Activated CD8-positive, alpha-beta memory T cell treated with anti-CD3 and anti-CD28 coated beads for 48 hours (primary cell): Measurements from ENCODE around the gene ADAM12.
"Not testable (repeated sequence)": the region's sequence is repeated elsewhere in the genome, so short reads cannot be mapped to it uniquely, and the experiment has no call there.

Experiments
- DNase-seq, 3 experiments: peaks; one replicate each; pipeline ENCODE4 v3.0.0-alpha.2; 2020; ENCODE audit warnings: low read depth in 2 of 3, low spot score in 2 of 3

ADAM12 gene

DNA sequence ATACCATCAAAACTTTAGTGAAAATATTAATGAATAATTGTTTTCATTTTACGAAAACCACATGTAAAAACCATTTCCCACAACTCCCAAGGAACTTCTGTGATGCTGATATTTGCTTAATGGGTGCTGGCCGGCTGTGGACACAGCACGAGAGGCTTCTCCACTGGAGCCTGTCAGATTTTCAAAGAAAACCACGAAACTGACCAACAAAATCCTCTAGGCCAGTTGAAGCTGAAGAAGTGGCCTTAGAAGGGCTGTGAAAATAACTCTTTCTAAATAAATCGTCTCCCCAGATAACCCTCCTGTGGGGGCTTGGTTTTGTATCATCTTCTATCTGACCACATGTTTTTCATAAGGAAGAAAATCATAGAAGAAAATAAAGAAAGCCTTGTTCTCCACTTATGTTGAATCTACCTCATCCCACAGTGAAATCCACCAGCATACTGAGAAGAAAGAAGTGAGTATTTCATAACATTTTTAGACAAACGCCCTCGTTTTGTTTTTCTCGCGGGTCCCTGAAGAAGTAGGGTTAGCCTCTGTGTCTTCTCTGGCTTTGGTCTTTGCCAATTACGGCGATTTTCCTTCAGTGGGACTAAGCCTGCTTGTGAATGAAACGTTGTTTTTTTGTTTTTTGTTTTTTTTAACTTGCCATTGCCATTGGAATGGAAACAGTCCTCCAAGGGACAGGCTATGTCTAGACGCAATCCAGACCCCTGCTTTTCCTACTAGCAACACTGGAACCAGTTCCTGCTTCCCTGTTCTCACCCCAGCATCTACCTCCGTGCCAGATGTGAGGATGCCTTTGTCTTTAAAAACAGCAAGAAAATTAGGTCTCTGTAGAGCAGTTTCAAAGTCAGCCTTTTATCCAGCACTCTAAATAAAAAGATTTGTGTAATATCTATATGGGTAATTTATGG, 123.9 kb downstream of the ADAM12 start:
- DNase-seq = no peak

DNA sequence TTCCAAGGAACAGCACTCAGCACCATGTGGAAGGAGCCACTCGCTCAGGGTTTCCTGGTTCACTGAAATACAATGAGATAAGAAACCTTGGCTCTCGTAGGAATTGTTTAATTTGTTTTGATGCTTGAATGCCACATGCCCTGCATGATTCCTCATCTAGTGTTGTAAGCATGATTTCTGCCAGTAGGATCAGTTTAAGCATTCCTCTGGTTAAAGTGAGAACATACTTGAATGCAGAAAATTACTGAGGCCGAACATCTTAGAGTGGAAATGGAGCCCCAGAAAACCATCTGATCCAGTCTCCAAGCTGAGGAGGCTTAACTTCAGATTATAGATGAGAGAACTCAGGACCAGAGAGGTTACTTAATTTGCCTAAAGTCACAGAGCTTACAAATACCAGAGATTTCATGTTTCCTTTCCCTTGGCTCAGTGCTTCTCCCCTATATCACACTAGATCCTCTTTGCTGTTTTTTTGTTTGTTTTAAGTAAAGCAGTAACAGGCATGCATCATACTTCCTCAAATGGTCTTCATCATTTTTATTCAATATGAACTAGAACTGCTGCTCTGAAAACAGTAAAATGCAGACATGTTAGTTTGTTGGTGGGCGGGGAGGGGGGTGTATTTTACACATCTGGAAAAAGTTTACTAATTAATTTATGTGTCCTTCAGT, 125.1 kb downstream of the ADAM12 start:
- no peak for DNase-seq

DNA sequence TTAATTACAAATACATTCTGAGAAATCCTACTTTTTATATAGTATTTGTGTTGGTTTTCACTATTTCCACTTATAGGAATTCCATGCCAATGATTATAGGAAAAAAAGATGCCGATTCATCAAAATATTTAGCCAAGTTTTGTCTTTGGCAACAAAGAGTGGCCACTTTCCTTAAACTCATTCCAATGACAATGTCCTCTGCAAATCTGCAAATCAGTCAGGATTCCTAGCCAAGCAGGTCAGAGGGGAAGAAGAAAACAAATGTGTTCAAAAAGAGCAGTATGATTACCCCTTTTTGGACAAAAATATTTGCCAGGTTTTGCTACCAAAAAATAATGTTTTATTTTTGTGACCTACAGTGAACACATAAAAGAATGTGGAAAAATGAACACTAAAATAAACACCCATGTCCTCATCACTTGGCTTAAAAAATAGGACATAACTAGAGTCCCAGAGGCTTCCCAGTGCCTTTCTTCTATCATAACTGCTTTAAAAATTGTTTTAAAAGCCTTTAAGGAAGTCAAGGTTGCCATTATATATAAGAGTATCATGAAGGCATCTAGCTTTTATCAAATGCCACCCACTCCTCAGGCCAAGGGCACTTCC, 125.9 kb downstream of the ADAM12 start:
- no peak for DNase-seq

DNA sequence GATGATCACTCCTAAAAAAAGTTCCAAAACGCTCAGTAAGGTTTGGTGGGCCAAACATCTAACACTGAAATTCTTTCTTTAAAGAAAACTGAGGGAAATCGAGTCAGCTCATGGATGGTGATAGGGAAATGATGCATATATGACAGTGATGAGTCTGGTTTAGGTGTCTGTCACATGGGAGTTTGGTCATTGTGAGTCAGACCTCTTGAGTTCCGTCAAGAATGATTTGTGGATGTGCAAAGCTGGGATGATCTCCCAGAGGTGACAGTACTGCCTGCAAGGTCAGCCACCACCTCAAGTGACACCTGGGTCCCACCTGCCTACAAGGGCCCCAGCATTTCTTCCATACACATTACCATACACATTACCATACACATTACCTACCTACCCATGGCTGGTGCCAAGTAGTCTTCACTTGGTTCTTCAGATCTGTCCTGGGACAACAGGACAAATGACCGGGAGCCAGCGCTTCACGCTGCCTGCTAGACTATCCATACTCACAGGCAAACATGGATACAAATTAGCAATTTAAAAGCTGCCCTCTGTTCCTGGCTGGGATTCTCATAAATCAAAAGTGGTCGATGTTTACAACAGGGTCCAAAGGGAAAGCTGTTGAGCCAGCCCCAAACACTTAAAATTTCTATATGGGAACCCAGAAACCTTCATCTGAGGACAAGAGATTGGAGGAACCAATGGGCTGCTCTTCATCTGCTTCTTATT, 128.4 kb downstream of the ADAM12 start:
- DNase-seq = no peak

DNA sequence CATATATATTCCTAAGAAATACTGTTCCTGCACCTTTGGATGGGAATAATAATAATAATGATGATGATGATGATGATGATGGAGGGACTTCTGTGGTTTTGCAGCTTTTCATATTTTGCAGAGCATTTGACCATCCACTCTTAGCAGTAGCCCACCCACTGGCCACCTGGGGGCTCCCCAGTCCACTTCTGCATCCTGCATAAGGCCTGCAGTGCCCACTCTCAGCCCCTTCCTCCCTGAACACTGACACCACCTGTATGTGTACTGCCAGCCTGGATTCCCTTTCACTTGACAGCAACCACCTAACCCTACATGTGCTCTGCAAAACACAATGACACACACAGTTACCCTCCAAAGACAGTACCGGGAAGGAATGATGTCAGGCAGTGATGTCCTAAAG, 131.4 kb downstream of the ADAM12 start:
- no peak for DNase-seq

DNA sequence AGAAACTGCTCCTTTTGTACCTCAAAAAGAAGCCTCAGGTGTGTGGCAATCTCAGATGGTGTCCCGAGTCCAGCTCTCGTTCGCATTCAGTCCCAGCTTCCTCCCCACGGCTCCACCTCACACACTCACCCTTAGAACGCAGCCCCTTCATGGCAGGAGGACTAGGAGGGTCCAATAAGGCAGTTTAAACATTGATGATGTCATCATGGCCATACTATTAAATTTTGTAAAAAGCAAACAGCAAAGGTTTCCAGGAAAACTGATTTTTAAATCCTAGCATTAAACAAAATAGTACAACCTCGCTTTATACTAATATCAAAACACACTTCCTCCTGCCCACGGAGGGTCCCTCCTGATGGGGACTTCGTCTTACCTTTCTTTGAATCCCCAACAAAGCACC, 133.0 kb downstream of the ADAM12 start:
- DNase-seq = no peak

DNA sequence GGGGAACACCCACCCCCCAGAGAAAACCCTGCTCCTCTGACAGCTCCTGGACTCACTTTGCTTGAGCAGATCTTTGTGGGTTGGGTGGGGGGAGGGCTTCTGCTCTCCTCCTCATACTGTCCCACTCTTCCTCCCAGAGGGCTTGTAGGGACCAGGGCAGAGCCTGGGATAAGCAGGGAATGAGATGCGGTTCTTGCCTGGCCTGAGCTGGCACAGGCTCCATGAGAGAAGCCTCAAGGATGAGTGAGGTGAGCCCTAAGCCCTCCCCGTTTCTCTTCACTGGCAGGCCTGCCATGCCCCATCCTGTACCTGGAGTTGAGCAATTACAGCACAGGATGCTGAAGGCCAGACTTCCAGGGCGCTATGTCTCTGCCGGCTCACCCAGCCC, 134.7 kb downstream of the ADAM12 start:
- no peak for DNase-seq

DNA sequence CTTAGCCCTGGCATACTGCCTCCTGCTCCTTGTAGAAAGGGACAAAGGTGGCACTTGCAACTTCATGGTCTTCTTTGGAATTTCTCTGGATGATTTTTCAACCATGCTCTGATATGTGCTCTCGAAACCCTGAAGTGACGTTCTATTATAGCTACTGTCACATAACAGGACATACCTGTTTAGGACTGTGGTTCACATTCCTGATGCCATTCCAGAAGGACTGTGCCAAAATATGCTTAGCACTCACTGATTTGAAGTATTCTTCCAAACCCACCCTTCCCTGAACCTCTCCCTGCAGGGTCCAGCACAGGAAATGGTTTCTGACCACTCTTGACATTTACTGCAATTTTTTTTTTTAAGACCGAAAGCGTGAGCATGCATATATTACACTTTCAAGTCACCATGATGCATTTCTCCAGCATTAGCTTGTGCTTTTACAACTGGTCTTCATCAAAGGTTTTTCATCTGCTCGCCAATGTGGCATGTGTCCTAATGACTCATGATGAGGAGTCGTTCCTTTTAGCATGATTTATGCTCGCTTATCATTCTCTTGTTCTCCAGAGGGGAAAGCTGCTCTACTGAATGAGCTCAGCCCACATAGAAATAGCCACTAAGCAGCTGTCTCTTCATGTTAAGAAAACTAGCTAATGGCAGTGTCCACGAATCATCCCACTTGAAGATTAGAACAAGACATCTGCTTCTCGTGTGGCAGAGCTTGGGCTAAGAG, 135.2 kb downstream of the ADAM12 start:
- DNase-seq = no peak

DNA sequence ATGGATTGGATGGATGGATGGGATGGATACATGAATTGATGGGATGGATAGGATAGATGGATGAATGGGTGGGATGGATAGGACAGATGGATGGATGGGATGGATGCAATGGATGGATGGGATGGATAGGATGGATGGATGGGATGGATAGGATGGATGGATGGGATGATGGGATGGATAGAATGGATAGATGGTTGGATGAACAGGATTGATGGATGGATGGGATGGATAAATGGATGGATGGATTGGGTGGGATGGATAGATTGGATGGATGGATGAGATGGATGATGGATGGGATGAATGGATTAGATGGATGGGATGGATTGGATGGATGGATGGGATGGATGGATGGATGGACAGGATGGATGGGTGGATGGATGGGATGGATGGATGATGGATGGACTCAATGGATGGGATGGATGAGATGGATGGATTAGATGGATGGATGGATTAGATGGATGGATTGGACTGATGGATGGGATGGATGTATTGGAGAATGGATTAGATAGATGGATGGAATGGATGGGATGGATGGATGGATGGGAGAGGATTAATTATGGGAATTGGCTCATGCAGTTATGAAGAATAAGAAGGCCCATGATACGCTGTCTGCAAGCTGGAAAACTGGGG, 136.4 kb downstream of the ADAM12 start:
- no peak for DNase-seq

DNA sequence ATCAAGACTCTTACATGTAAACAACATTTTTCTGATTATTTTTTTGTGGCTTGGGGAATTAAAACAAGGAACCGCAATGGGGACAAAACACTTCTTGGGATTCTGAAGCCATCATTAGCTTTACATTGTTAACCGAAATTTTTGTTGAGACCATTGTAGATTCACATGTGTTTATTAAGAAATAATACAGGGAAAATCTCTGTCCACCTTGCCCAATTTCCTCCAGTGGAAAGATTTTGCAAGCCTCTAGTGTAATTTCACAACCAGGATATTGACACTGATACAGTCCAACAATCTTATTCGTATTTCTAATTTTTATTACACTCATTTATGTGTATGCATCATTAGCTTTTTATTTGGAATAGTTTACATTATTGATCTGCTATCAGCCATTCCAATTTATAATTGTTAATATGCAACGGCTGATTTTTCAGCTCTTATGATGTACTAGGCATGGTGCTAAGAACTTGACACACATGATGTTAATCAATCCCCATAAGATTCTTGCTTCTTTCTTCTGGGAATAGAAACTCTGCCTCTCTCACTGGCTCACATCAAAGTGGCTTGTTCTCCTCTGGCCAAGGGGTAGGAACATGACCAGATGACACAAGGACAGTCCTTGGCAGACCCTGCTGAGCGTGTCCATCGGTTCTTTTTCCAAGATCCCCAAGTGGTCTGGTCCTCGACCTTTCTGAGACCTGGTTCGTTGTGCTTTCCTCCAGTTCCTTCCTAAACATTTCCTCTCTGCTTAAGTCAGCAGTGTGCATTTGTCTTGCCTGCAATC, 137.6 kb downstream of the ADAM12 start:
- DNase-seq = no peak

DNA sequence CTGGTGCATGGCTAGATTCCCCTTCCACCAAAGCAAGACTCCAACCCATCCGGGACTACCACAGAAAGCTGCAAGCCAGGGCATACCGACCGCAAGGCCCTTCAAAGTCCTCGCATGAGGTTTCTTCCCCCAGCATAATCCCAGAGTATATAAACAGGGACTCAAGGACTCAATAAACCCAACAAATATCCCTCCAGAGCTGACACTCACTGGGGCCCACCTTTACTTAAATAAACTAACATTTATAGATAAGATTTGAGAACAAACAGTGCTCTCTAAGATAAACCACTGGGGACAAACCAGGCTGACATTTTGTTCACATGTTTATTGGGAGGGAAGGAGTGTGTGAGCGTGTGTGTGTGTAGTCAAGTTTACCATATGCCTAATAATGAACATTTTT, 138.2 kb downstream of the ADAM12 start:
- DNase-seq = no peak

DNA sequence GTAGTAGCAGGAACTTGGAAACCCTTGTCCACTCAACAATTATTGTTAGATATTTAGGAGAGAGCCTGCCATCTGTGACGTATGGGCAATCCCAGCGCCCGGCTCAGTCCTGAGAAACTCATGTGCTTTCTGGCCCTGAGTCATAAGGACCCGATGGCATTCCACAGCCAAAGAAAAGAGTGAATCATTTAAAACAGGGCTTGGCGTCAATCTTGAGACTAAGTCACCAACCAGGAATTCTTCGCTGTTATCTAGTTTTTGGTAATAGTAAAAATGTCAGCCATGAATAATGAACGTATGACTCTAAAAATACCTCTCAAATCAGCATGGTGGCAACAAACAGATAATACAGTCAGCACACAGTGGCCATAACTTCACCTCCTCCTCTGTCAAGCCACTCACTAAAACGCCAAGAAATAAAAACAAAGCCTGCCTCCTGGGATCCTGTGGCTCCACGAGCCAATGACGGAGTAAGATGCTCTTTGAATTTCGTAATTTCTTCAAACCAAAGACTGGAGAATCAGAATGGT, 140.8 kb downstream of the ADAM12 start:
- no peak for DNase-seq

DNA sequence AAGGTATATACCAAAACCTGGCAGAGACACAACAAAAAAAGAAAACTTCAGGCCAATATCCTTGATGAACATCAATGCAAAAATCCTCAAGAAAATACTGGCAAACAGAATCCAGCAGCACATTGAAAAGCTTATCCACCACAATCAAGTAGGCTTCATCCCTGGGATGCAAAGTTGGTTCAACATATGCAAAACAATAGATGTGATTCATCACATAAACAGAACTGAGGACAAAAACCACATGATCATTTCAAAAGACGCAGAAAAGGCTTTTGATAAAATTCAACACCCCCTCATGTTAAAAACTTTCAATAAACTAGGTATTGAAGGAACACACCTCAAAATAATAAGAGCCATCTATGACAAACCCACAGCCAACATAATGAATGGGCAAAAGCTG, 141.9 kb downstream of the ADAM12 start:
- DNase-seq = not testable (repeated sequence)

DNA sequence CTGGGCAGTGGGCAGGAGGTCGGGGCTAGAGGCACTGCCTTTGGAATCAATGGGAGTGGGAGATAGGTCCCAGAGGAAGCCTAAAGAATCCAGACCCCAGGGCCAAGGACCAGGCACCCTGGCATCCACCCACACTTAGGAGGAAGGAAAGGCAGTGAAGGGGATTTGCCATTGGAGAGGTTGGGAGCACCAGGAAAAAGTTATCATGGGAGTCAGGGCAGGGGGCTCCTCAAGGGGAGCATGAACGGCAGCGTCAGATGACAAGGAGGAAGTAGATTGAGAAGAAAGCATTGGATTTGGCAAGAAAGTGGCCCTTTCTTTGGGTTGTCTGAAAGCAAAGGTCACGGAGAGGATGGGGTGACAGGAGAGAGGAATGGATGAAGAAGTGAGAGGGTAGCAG, 142.8 kb downstream of the ADAM12 start:
- no peak for DNase-seq

DNA sequence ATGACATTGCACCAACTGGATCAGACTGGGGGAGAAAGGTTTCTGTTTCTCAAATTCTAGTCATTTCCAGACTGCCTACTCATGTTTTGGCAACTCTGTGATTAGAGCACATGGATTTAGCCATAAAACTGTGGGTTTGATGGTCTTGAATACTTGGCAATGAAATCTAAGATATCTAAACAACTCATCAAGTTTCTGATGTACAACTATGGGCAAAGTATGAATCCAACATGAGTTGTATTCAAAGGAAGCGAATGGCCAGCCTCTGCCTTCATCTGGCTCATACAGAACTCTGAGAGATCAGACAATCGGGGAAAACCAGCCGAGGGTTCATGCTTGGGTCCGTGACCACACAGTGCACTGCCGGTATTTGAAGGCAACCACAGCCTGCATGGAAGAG, 144.3 kb downstream of the ADAM12 start:
- no peak for DNase-seq

DNA sequence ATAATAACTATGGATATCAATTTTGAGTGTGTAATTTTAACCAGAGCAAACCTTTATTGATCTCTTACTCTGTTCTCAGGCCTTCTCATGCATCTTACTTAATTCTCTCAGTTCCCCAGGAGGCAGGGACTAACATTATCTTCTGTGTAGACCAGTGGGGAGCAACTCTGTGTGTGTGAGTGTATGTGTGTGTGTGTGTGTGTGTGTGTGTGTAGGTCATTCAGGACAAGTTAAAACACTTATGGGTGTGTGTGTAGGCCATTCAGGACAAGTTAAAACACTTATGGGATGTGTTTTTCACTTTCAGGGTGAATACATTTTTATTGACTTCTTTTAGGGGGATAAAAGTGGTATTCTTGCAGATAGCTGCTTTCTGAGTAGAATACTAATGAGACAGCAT, 145.0 kb downstream of the ADAM12 start:
- DNase-seq = no peak

DNA sequence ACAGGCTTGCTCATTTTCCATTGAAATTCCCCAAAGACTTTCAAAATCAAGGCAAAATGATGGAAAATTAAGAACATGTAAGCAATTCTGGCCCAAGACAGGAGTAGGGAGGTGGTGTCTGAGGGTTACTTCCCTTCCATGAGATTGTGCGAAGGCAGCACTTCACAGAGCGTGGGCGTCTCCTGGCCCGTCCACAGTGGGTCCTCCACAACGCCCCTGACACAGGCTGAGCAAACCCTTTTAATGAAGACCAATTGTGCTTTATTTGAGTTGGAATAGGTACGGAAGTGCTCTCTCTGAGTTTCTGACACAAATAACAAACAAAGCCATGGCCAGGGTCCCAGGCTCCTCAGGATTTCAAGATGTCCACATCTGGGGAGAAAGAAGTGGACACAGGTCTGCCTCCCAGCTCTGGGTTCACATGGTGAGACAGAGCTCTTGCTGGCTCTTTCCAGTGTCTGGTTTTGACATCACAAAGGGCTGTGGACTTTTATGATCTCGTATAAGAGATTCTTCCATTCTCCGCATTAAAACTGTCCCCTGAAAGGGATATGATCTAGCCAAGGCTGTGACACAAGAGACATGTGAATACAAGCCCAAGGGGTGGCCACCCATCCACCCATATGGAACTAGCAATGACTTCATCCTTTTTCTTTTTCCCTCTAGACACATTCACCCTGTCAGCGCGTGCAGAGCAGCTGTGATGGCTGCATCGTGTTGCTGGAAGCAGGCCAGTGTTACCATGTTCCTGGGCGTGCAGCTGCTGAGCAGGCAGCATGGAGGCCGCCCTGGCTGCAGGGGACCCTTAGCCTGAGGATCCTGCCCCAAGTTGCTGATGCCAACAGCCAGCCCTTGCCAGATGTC, 145.6 kb downstream of the ADAM12 start:
- no peak for DNase-seq

DNA sequence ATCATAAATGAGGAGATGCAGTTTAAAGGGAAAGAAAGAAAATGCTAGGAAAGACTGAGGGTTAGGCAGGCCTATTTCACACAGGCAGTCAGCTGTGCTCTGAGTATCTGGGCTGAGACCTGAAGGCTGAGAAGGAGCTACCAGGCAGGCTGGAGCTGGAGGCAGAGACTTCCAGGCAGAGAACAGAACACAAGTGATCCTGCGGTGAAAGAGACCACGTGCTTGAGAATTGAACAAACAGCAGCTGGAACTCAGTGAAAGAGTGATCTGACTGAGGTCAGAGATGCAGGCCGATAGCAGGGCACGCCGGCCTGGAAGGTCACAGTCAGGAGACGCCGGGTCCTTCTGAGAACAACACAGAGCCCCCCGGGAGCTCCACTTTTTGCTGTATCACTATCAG, 147.8 kb downstream of the ADAM12 start:
- no peak for DNase-seq
